Measurements from ENCODE around the gene TUBB4B. TPM values are rescaled to one million over a fixed set of nuclear protein-coding genes. Genes with fewer than 3 reads are reported as not detected.
A peak's percentile ranks its signal among the peaks of the same experiment; 100 is the strongest.
"Not testable (repeated sequence)": the region's sequence is repeated elsewhere in the genome, so short reads cannot be mapped to it uniquely, and the experiment has no call there.

Gene TUBB4B
- total RNA-seq, 3 donors from 2014 or later = 286 to 379 (median 332) TPM

DNA sequence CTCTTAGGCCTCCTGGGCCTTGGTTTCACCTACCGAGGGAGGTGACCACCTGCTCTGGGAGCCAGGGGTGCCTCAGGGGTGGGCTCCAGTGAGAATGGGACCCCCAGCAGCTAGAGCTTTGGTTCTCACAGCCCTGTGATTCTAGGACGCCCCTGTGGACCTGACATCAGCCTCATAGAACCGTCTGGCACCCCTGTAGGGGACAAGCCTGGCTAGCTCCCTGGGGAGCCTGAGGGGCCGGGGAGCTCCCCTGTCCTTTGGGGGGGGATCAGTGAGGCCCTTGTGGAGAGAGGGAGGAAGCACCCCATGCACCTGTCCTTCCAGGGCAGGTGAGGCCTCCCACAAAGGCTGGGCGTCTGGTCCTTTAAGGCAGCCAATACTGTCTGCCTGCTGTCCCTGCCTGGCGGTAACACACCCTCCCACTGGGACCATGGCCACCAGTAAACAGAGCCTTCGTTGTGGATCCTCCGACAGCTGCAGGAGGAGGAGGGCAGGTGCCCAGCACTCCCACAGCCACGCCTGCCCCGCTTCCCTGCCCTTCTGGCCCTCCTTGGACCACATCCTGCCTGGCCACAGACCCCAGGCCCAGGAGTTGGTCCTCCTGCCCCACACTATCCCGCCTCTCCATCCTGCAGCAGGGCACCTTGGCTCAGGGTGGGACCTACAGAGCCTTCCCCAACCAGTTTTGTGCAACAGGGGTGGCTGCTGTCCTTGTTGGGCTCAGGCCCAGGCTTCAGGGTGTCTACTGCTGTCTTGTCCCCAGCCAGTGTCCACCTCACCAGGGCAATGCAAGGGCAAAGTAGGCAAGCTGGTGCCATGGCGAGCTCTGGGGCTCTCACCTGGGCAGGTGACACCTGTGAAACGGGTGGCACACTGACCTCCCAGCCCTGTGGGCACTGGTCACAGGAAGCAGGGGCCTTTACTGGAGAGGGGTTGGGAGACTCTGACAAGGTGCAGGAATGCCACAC lies 3.0 kb upstream of the TUBB4B start:
- DNase-seq (peak in 2 of 3 donors; percentile 72 to 81), ATAC-seq (peak; percentile 42)
- intact Hi-C loops (cut with DNase I, micrococcal nuclease) = loop anchor here (5.0 kb wide), 1 partner anchor 121 kb away; no protein-coding TSS in a partner anchor
- H3K4me3 ChIP-seq = no peak overlapping the region
- H3K9me3 ChIP-seq = no peaks in the 10 kb centered on the region
- TF ChIP-seq, protein P1, sequence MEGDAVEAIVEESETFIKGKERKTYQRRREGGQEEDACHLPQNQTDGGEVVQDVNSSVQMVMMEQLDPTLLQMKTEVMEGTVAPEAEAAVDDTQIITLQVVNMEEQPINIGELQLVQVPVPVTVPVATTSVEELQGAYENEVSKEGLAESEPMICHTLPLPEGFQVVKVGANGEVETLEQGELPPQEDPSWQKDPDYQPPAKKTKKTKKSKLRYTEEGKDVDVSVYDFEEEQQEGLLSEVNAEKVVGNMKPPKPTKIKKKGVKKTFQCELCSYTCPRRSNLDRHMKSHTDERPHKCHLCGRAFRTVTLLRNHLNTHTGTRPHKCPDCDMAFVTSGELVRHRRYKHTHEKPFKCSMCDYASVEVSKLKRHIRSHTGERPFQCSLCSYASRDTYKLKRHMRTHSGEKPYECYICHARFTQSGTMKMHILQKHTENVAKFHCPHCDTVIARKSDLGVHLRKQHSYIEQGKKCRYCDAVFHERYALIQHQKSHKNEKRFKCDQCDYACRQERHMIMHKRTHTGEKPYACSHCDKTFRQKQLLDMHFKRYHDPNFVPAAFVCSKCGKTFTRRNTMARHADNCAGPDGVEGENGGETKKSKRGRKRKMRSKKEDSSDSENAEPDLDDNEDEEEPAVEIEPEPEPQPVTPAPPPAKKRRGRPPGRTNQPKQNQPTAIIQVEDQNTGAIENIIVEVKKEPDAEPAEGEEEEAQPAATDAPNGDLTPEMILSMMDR (IDR thresholded peaks at IDR 0.05) = no peak
- peaks cover 4% of the 10 kb centered on the region for H3K36me3 ChIP-seq (ENCODE audit: low read depth)
- peaks cover 56% of the 10 kb centered on the region for H3K4me1 ChIP-seq (ENCODE audit: low read depth)

DNA sequence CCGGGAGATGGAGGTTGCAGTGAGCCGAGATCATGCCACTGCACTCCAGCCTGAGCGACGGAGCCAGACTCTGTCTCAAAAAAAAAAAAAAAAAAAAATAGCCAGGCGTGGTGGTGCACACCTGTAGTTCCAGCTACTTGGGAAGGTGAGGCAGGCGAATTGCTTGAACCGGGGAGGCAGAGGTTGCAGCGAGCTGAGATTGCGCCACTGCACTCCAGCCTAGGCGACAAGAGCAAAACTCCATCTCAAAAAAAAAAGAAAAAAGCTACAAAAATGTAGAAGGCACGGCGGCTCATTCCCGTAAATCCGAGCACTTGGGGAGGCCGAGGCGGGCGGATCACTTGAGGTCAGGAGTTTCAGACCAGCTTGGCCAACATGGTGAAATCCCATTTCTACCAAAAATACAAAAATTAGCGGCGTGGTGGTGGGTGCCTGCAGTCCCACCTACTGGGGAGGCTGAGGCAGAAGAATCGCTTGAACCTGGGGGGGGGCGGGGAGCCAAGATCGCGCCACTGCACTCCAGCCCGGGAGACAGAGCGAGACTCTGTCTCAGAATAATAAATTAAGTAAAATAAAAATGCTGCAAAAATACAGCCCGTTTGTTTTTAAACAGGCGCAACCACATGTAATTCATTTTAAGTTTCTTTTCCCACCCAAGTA lies 1.4 kb upstream of the TUBB4B start:
- DNase-seq = peak in 1 of 3 donors; percentile 35
- not testable (repeated sequence) for H3K4me3 ChIP-seq; ATAC-seq; H3K9me3 ChIP-seq; H3K36me3 ChIP-seq (ENCODE audit: low read depth)
- peaks cover 57% of the 10 kb centered on the region for H3K4me1 ChIP-seq (ENCODE audit: low read depth)
- intact Hi-C loops (cut with DNase I, micrococcal nuclease) = loop anchor here (5.0 kb wide), 1 partner anchor 122 kb away; no protein-coding TSS in a partner anchor

GRCh38 chr9:137240318-137240840 lies 708 bp upstream of the TUBB4B start:
- H3K36me3 ChIP-seq (ENCODE audit: low read depth) = peaks cover 4% of the 10 kb centered on the region

GRCh38 chr9:137241490-137242268 lies 592 bp downstream of the TUBB4B start:
- intact Hi-C loops (cut with DNase I, micrococcal nuclease) = no loop called here
- peaks cover 48% of the 10 kb centered on the region for H3K4me1 ChIP-seq (ENCODE audit: low read depth)
- TF ChIP-seq, protein P1 (IDR thresholded peaks at IDR 0.05) = no peak
- peak; percentile 71 to 85 (median 83) for DNase-seq
- no peaks in the 10 kb centered on the region for H3K9me3 ChIP-seq
- ATAC-seq = peak; percentile 31
- H3K4me3 ChIP-seq = peak overlapping the region; percentile 65
- peaks cover 4% of the 10 kb centered on the region for H3K36me3 ChIP-seq (ENCODE audit: low read depth)

More at GRCh38 chr9:137240318-137240840, 708 bp upstream of the TUBB4B start:
- DNase-seq = peak; percentile 79 to 88 (median 88)
- peak; percentile 57 for ATAC-seq
- Histone ChIP-seq H3K4me1 (ENCODE audit: low read depth) (peaks cover 57% of the 10 kb centered on the region), H3K4me3 (peak overlapping the region; percentile 65), H3K9me3 (no peaks in the 10 kb centered on the region)
- intact Hi-C loops (cut with DNase I, micrococcal nuclease) = no loop called here
- TF ChIP-seq, protein P1 (IDR thresholded peaks at IDR 0.05) = no peak

GRCh38 chr9:137242269-137243203 lies 1.4 kb downstream of the TUBB4B start:
- H3K4me1 ChIP-seq (ENCODE audit: low read depth) = peaks cover 41% of the 10 kb centered on the region
- TF ChIP-seq, protein P1 (IDR thresholded peaks at IDR 0.05) = no peak
- H3K36me3 ChIP-seq (ENCODE audit: low read depth) = peaks cover 4% of the 10 kb centered on the region
- intact Hi-C loops (cut with DNase I, micrococcal nuclease) = no loop called here
- ATAC-seq (no peak), DNase-seq (peak in 2 of 3 donors; percentile 30 to 40)
- H3K4me3 ChIP-seq = peak overlapping the region; percentile 65
- H3K9me3 ChIP-seq = no peaks in the 10 kb centered on the region

DNA sequence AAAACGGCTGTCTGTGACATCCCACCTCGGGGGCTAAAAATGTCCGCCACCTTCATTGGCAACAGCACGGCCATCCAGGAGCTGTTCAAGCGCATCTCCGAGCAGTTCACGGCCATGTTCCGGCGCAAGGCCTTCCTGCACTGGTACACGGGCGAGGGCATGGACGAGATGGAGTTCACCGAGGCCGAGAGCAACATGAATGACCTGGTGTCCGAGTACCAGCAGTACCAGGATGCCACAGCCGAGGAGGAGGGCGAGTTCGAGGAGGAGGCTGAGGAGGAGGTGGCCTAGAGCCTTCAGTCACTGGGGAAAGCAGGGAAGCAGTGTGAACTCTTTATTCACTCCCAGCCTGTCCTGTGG lies 2.2 kb downstream of the TUBB4B start:
- H3K9me3 ChIP-seq; intact Hi-C loops (cut with DNase I, micrococcal nuclease); H3K4me3 ChIP-seq; DNase-seq; ATAC-seq; H3K36me3 ChIP-seq (ENCODE audit: low read depth): not testable (repeated sequence)
- peaks cover 34% of the 10 kb centered on the region for H3K4me1 ChIP-seq (ENCODE audit: low read depth)
